Measurements from ENCODE around the gene BBC3.

DNA sequence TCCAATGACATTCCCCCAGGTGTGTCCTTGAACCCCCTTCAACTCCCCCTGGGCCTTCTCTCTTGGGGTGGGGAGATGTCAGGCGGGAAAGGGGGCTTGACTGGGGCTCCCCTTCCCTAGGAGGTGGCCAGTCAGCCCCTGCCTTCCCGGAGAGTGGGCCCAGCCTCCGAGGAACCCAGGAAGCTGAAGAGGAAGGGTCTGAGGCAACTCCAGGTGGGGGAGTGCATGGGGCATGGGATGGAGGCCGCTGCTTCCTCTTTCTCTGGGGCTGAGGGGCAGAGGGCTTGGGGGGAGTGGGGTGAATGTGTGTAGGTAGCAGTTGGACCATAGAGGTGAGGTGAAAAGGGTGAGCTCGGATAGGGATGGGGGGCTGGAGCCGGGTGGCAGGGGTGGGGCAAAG is 41.0 kb upstream of the BBC3 start:
- TF ChIP-seq, protein P1, sequence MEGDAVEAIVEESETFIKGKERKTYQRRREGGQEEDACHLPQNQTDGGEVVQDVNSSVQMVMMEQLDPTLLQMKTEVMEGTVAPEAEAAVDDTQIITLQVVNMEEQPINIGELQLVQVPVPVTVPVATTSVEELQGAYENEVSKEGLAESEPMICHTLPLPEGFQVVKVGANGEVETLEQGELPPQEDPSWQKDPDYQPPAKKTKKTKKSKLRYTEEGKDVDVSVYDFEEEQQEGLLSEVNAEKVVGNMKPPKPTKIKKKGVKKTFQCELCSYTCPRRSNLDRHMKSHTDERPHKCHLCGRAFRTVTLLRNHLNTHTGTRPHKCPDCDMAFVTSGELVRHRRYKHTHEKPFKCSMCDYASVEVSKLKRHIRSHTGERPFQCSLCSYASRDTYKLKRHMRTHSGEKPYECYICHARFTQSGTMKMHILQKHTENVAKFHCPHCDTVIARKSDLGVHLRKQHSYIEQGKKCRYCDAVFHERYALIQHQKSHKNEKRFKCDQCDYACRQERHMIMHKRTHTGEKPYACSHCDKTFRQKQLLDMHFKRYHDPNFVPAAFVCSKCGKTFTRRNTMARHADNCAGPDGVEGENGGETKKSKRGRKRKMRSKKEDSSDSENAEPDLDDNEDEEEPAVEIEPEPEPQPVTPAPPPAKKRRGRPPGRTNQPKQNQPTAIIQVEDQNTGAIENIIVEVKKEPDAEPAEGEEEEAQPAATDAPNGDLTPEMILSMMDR (conservative IDR thresholded peaks at IDR 0.05; ENCODE audit: low read depth, low read length) = no peak
- TF ChIP-seq EZH2 (IDR thresholded peaks at IDR 0.05; ENCODE audit: borderline replicate concordance, low read depth, low read length, poor library complexity, severe bottlenecking) = no peak
